HK-2 (cell line): ENCODE results near the gene B3GNT8.
"Not testable (repeated sequence)": the region's sequence is repeated elsewhere in the genome, so short reads cannot be mapped to it uniquely, and the experiment has no call there.

Experiments used
- DNase-seq: peaks from one replicate; pipeline ENCODE4 v3.0.0-alpha.2; 2018; ENCODE audit not compliant: unreplicated experiment

Gene B3GNT8

GRCh38 chr19:41436674-41436951, 9.4 kb upstream of the B3GNT8 start:
- DNase-seq: no peak

- DNase-seq: no peak
These were observed 8.9 kb upstream of the B3GNT8 start for GRCh38 chr19:41435936-41436673.

- not testable (repeated sequence) for DNase-seq
These were observed 8.2 kb upstream of the B3GNT8 start for GRCh38 chr19:41435376-41435775.

- no peak for DNase-seq
These were observed 7.3 kb upstream of the B3GNT8 start for GRCh38 chr19:41434450-41434849.

GRCh38 chr19:41433171-41433570, 6.0 kb upstream of the B3GNT8 start:
- no peak for DNase-seq

DNA sequence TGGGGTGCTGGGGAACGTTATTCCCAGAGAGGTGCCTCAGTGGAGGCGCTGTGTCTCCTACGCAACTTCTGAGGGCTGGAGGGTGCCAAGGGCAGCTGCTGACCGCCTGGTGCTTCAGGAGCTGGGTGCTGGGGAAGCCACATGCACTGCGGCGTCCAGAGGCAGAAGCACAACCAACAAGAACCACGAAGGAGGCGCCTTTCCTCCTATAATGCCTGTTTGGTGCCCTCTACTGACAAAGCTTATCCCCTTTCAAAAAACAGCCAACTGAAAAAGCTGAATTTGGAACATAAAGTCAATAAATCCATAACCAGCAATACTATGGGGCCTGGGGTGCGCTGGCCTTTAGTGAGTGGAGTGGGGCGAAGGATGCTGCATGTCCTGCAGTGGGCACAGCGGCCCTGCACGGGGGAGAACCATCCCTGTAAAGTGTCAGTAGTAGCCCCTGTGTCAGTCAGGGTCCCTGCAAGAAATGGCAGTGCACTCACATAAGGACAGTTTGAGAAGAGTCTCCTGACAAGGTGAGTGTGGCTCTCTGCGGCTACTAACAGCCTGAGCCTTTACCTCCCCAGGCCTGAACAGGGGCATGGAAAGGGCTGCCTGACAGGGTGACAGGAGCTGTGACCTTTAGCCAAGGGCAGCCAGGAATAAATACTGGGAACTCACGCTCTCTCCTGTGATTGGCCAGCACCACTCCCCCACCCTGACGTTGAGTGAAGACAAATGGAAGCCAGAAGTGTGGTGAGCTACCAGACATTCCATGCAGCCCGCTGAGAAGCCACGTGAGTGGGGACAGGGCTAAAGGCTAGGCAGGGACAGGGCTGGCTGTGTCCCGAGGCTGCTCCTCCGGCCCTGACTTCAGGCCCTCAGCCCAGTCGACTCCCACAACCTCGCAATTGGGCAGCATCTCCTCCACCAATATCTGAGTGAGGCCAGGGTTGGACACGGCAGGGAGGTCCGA, 4.5 kb upstream of the B3GNT8 start:
- DNase-seq: no peak

DNA sequence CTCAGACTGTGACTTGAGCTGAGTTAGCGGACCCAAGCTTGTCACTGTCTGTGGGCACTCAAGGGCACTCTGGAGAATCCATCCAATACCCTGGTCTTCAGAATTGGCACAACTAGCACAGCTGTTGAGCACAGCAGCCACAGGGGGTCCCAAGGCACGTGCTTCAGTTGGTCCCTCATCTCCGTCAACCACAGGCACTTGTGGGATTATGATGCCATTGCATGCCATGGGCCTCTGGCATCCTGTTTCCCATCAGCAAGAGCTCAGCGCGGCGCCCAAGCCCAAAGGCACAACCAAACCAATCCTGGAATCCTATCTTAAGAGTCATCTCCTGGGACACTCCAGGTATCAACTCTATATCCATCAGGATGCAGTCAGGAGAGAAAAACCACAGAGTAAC, 3.7 kb upstream of the B3GNT8 start:
- DNase-seq: no peak

- no peak for DNase-seq
These were observed 1.3 kb upstream of the B3GNT8 start for GRCh38 chr19:41428481-41428859.

DNA sequence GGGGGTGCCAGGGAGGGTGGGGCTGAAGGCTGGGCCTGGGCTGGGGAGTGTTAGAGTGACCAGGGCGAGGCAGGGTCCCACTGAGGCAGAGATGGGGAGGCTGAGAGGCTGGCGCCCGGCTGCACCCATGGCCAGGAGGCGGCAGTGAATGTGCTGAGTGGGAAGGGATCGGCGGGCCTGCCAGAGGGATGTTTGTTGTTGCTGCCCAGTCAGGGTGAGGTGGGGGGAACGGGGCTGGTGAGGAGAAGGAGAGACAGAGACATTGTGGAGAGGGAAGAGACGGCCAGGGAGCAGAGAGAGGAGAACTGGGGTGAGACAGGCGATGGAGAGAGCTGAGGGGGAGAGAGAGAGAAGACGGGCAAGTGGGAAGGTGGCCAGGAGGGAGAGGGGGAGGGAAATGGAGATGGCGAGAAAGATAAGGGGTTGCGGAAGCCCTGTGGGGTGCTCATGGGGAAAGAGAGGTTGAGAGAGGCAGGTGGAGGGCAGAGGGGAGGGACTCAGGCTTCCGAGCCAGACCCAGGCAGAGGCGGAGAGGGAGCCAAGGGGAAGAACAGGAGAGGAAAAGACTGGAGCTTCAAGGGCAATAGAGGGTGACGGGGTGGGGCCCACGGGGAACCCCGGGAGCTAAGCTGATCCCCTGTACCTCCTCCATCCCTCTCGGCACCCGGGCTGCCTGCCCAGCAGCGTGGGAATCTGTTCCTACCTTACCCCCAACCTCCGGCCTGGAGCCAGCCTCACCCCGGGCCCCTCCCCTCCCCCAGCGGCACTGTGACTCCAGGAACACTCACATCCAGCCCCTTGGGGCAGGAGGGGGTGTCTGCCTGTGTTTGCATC, 690 bp upstream of the B3GNT8 start:
- no peak for DNase-seq

GRCh38 chr19:41426116-41426841, 895 bp downstream of the B3GNT8 start:
- DNase-seq: no peak

DNA sequence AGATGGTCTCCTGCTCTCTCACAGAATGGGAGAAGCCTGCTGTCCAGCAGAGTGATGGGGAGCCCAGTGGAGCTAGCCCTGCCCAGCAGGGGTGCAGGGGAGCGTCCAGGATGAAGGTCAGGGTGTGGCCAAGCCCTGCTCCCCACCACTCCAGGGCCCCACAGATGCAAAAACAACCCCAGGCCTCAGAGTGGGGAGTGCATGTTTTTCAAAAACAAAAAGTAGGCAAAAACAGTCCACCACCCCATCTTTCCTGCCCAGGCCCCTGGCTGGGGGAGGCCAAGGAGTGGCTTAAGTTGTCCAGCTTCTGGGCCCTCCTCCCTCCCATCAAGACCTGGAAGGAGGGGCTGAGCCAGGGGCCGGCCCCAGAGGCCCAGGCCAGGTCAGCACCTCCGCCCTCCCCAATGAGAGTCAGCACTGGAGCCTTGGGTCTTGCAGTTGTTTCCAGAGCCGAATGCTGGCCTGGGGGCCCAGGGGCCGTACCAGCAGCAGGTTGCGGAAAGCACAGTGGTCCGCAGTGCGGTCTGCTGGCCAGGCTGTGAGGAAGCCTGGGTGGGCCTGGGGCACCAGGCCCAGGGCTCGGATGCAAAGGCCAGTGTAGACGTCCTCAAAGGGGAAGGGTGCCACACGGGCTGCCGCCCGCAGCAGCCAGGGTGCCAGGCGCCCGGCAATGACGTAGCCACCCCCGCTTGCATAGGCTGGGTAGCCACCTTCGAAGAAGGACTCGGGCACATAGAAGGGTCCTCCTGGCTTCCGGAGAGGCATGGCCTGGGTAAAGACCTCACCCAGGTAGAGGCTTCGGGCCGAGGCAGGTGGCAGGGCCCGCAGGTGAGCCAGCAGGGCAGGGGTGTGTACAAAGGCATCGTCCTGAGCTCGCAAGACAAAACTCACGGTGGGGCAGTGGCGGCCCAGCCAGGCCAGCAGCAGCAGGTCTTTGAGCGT, 1.7 kb downstream of the B3GNT8 start:
- DNase-seq: no peak

- no peak for DNase-seq
These were observed 2.6 kb downstream of the B3GNT8 start for GRCh38 chr19:41424335-41425173.

- DNase-seq: no peak
These were observed 4.2 kb downstream of the B3GNT8 start for GRCh38 chr19:41422955-41423354.

- DNase-seq: no peak
These were observed 4.7 kb downstream of the B3GNT8 start for GRCh38 chr19:41422456-41422855.

GRCh38 chr19:41421973-41422372, 5.2 kb downstream of the B3GNT8 start:
- DNase-seq: no peak

DNA sequence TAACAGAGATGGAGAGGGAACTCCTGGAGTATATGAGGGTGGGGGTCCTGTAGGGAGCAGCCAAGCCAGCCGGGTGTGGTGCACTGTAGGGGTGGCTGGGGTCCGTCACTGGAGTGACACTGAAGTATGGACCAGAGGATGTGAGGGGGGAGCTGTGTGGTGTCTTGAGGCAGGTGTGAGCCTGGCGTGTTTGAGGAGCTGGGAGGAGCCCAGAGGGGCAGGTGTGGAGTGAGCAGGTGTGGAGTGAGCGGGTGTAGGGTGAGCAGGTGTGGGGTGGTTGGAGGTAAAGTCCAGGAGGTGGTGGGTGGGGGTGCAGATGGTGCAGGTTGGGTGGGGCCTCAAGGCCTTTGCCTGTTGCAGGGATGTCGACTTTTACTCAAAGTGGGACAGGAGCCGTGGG, 5.9 kb downstream of the B3GNT8 start:
- no peak for DNase-seq

DNA sequence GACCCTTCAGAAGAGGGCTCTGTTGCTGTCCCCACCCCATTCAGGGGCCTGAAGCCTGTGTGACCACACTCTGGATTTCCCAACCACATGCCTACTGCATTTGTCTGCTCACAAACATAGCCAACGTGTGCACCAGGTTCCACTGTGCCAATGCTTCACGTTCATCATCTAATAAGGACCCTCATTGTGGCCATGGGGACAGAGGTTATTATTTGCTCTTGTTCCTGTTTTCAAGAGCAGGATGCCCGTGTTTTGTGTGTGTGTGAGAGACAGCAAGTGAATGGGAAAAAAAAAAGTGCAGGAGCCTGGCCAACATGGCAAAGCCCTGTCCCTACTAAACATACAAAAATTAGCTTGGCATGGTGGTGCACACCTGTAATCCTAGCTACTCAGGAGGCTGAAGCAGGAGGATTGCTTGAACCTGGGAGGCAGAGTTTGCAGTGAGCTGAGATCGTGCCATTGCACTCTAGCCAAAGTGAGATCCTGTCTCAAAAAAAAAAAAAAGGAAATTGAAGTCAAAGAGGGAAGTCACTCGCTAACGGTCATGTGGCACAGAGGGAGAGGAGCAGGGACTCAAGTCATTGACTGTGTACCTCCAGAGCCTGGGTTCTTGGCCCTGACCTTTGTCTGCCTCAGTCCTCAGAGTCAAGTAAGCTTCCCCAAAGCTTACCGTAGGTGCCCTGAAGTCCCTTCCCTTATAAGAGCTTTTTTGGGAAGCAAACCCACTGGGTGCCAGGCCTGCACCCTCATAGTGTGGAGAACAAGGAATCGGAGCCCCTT, 6.9 kb downstream of the B3GNT8 start:
- no peak for DNase-seq

DNA sequence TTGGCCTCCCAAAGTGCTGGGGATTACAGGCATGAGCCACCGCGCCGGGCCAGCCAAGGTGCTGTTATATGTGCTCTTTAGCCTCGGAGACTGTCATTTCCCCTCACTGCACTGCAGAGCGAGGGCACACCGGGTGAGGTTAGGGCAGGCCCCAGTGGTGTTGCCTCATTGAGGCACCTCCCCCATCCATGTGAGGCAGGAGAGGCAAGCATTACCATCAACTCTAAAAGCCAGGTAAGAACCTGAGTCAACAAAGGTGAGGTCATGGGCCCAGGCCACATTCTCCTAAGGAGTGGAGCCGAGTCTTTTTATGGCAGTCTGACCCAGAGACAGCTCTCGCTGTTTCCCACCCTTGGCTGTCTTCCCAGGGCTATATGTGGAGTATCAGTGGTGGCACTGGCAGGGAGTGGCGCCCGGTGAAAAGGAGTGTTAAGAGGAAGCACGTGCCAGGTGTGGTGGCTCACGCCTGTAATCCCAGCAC, 10.9 kb downstream of the B3GNT8 start:
- no peak for DNase-seq

- no peak for DNase-seq
These were observed 12.0 kb downstream of the B3GNT8 start for GRCh38 chr19:41415154-41415571.
